Measurements from ENCODE around the gene CBLIF.
"Not testable (repeated sequence)": the region's sequence is repeated elsewhere in the genome, so short reads cannot be mapped to it uniquely, and the experiment has no call there.

CBLIF gene

DNA sequence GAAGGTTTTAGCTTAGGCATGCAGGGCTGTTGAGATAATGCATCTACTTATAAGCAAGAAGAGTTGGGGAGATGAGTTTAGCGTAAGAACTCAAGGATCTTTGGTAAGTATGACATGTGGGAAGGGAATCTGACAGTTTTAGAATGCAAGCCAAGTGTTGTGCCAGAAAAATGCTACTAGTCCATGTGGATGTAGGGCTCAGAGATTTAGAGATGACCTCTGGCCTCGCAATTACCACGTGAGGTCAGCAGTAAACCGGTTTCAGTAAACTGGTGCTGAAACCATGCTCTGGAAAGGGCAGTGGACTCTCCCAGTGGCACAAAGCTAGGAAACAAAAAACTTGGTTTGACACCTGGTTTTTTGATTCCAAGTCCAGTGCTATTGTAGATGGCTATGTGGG is 53.7 kb downstream of the CBLIF start:
- DNase-seq = no peak

DNA sequence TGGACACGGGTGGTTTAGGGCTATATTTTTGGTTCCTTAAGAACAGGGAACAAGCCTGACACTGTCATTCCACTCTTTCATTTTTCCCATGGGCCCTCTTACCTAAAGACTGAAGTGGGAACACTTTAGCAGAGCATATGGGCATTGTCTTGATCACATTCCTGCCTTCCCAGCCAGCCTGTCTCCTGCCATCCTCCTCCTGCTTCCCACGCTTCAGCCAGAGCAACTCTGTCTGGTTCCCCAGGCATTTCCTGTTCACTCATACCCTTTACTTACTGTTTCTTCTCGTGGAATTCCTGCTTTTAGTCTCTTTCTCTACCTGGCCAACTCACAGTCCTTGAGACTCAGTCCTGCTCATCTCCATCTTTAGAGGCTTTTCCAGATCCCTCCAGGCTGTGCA is 57.5 kb downstream of the CBLIF start:
- no peak for DNase-seq

DNA sequence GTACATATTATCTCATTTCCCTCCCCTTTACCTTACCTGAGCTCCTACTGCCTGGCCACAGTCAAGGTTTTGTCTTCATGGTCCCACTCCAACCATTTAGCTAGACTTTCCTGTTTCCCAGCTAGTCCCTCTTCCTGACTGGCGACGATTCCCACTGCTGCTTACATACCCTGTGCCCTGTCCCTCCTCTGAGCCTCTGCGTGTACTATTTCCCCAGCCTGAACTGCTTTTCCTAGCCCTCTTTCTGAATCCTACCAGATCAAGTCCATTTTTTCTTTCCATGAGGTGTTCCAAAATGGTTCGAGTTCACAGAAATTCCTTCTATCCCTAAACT is 58.1 kb downstream of the CBLIF start:
- no peak for DNase-seq

- DNase-seq = no peak
These were observed 59.5 kb downstream of the CBLIF start for GRCh38 chr11:59785818-59786217.

DNA sequence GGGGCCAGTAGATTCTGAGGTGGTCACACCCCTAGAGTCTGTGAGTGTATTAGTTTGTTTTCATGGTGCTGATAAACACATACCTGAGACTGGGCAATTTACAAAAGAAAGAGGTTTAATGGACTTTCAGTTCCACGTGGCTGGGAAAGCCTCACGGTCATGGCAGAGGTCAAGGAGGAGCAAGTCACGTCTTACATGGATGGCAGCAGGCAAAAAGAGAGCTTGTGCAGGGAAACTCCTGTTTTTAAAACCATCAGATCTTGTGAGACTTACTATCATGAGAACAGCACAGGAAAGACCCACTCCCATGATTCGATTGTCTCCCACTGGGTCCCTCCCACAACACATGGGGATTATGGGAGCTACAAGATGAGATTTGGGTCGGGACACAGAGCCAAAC is 60.9 kb downstream of the CBLIF start:
- DNase-seq = not testable (repeated sequence)

GRCh38 chr11:59783632-59784090 is 61.6 kb downstream of the CBLIF start:
- DNase-seq = no peak

DNA sequence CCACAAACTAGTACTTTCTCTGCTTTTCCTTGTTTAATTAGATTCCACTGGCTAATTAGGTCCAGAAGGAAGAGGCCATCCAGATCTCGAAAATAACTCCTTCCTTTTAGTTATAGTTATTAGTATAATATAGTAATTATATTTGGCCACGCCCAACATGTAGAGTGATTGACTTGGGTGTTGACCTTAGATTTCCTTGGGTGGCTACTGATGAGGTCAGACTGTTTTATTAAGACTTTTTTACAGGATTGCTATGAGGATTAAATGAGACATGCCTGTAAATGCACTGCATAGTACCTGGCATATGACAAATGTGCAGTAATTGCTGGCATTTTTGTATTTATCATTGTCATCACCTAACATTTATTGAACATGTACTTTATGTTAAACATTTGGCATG is 63.2 kb downstream of the CBLIF start:
- DNase-seq = no peak

DNA sequence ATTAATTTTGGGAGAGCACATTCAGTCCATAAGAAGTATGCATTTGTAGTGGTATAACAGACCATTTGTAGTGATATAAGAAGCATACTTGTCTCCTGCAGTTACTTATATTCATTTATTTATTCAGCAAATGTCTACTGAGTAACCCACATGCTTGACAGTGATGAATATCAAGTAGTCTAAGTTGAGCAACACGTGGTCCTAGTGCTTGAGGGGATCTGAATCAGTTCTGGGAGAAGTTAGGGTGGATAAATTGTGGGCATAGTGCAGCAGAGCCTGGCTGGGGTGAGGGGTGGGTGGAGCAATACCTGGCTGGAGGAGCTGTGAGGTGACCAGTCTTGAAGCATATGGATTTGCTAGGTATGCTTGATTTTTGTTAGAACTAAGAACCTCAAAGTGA is 65.8 kb downstream of the CBLIF start:
- no peak for DNase-seq
